HG02798 (cell line): ENCODE measurements around the gene GOLM1.
"Not testable (repeated sequence)": the region's sequence is repeated elsewhere in the genome, so short reads cannot be mapped to it uniquely, and the experiment has no call there.

ENCODE experiments used
- ATAC-seq: cut with Tn5 transposase; IDR thresholded peaks from one replicate; pipeline ENCODE4 v1.9.1; 2021; ENCODE audit warnings: mild to moderate bottlenecking; ENCODE audit not compliant: unreplicated experiment, poor library complexity

GOLM1 gene

GRCh38 chr9:86048018-86048742 lies 51.2 kb downstream of the GOLM1 start:
- ATAC-seq = not testable (repeated sequence)

- ATAC-seq = no peak
These were observed 52.0 kb downstream of the GOLM1 start for GRCh38 chr9:86047361-86047760.

- no peak for ATAC-seq
These were observed 52.4 kb downstream of the GOLM1 start for GRCh38 chr9:86046930-86047341.

GRCh38 chr9:86046071-86046636 lies 53.2 kb downstream of the GOLM1 start:
- no peak for ATAC-seq

- no peak for ATAC-seq
These were observed 53.7 kb downstream of the GOLM1 start for GRCh38 chr9:86045654-86046053.

- no peak for ATAC-seq
These were observed 55.4 kb downstream of the GOLM1 start for GRCh38 chr9:86043999-86044398.

GRCh38 chr9:86043586-86043985 lies 55.8 kb downstream of the GOLM1 start:
- no peak for ATAC-seq

GRCh38 chr9:86042199-86042978 lies 57.0 kb downstream of the GOLM1 start:
- ATAC-seq = no peak

GRCh38 chr9:86041311-86041741 lies 58.0 kb downstream of the GOLM1 start:
- ATAC-seq = no peak

GRCh38 chr9:86040861-86041155 lies 58.5 kb downstream of the GOLM1 start:
- ATAC-seq = no peak

GRCh38 chr9:86039991-86040860 lies 59.1 kb downstream of the GOLM1 start:
- no peak for ATAC-seq

GRCh38 chr9:86036555-86036954 lies 62.8 kb downstream of the GOLM1 start:
- no peak for ATAC-seq

- no peak for ATAC-seq
These were observed 63.4 kb downstream of the GOLM1 start for GRCh38 chr9:86035827-86036440.

- ATAC-seq = no peak
These were observed 64.3 kb downstream of the GOLM1 start for GRCh38 chr9:86034863-86035734.

GRCh38 chr9:86027767-86028166 lies 71.6 kb downstream of the GOLM1 start:
- ATAC-seq = no peak

- no peak for ATAC-seq
These were observed 76.6 kb downstream of the GOLM1 start for GRCh38 chr9:86022687-86023266.

- no peak for ATAC-seq
These were observed 78.2 kb downstream of the GOLM1 start for GRCh38 chr9:86021166-86021565.

- ATAC-seq = no peak
These were observed 78.6 kb downstream of the GOLM1 start for GRCh38 chr9:86020731-86021130.

GRCh38 chr9:86009133-86009532 lies 90.2 kb downstream of the GOLM1 start:
- ATAC-seq = no peak
